Endothelial cell (in vitro differentiated cells): ENCODE measurements around the gene OSBPL3. TPM values are rescaled to one million over a fixed set of nuclear protein-coding genes. Genes with fewer than 3 reads are reported as not detected.

Source experiments
- DNase-seq: peaks from one replicate; pipeline ENCODE4 v3.0.0; 2021; ENCODE audit warnings: low spot score
- H3K27ac Mint-ChIP-seq: one replicate; pipeline ENCODE4 v1.8.0; 2021; ENCODE audit warnings: mixed read lengths, inconsistent platforms; ENCODE audit not compliant: unreplicated experiment
- H3K27me3 Mint-ChIP-seq: one replicate; pipeline ENCODE4 v1.8.0; 2021; ENCODE audit warnings: mild to moderate bottlenecking, moderate library complexity, mixed read lengths, inconsistent platforms; ENCODE audit not compliant: unreplicated experiment
- H3K36me3 Mint-ChIP-seq: one replicate; pipeline ENCODE4 v1.8.0; 2021; ENCODE audit warnings: mild to moderate bottlenecking, low read depth, mixed read lengths, inconsistent platforms; ENCODE audit not compliant: unreplicated experiment
- H3K4me1 Mint-ChIP-seq: one replicate; pipeline ENCODE4 v1.8.0; 2021; ENCODE audit warnings: mild to moderate bottlenecking, mixed read lengths, inconsistent platforms; ENCODE audit not compliant: unreplicated experiment
- H3K4me3 Mint-ChIP-seq: one replicate; pipeline ENCODE4 v1.8.0; 2021; ENCODE audit warnings: mild to moderate bottlenecking, mixed read lengths, inconsistent platforms; ENCODE audit not compliant: unreplicated experiment
- H3K9me3 Mint-ChIP-seq: one replicate; pipeline ENCODE4 v1.8.0; 2021; ENCODE audit warnings: mixed read lengths, inconsistent platforms; ENCODE audit not compliant: unreplicated experiment
- CTCF ChIP-seq: fragments of 200-600 bp; sonication (generic); IDR thresholded peaks from one replicate; pipeline ENCODE4 v1.5.0; 2021; ENCODE audit warnings: antibody characterized with exemption; ENCODE audit not compliant: unreplicated experiment
- total RNA-seq: library from RNA; stranded (reverse); fragmentation: NEBNext Ultra II Directional; extraction: Animal tissue kit (Norgen Biotek cat#: 25700); gene quantifications from one replicate; pipeline ENCODE4 v1.2.1, GENCODE V29; 2021; ENCODE audit not compliant: unreplicated experiment

The OSBPL3 gene
- total RNA-seq, 1 donor from 2014 or later: 3.1 TPM

- DNase-seq: no peak
- H3K27ac Mint-ChIP-seq: no peak overlapping the region
- H3K36me3 Mint-ChIP-seq: peaks cover 7% of the 10 kb centered on the region
- no peak for TF ChIP-seq CTCF
- H3K4me3 Mint-ChIP-seq: no peak overlapping the region
- peaks cover 1% of the 10 kb centered on the region for H3K27me3 Mint-ChIP-seq
- H3K9me3 Mint-ChIP-seq: peaks cover 5% of the 10 kb centered on the region
- H3K4me1 Mint-ChIP-seq: no peaks in the 10 kb centered on the region
These were observed 196.3 kb downstream of the OSBPL3 start for GRCh38 chr7:24783698-24784097.

DNA sequence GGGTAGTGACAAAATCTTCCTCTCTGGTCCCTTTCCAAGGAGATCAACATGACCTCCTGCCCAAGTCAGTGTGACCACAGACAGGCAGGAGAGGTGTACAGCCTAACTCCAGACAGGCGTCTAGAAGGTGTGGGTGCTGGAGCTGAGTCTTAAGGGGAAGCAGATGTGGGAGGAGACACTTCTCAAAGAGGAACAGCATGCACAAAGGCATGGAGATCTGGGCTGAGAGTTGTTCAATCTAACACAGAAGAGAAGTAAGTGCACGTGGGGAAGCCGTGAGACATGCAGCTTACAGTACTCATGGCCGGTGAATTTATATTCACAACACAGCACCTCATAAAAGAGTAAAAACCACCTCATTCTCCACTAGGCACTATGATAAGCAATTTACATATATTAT lies 198.9 kb downstream of the OSBPL3 start:
- Mint-ChIP-seq H3K9me3 (peaks cover 5% of the 10 kb centered on the region), H3K4me3 (no peak overlapping the region), H3K27ac (no peak overlapping the region), H3K27me3 (peaks cover 1% of the 10 kb centered on the region), H3K36me3 (peaks cover 7% of the 10 kb centered on the region), H3K4me1 (no peaks in the 10 kb centered on the region)
- no peak for TF ChIP-seq CTCF
- no peak for DNase-seq

DNA sequence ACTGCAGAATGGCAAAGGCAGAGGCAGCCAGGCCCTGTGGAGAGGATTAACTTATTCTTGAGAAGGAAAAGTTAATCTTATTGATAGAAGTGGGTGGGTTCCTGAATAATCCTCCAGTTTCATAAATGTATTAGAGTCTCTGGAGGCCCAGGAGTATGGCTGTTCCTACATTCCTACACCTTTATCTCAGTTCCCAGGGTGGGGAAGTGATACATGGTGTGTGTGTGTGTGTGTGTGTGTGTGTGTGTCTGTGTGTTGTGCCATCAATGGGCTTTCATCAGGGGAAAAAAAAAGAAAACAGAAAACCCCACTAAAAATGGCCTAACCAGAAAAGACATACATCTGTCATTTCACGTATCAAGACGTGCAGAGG lies 200.7 kb downstream of the OSBPL3 start:
- no peak overlapping the region for H3K4me3 Mint-ChIP-seq
- DNase-seq: no peak
- H3K4me1 Mint-ChIP-seq: no peaks in the 10 kb centered on the region
- TF ChIP-seq CTCF: no peak
- peaks cover 1% of the 10 kb centered on the region for H3K27me3 Mint-ChIP-seq
- H3K36me3 Mint-ChIP-seq: peaks cover 7% of the 10 kb centered on the region
- no peaks in the 10 kb centered on the region for H3K9me3 Mint-ChIP-seq
- no peak overlapping the region for H3K27ac Mint-ChIP-seq

- no peak overlapping the region for H3K27ac Mint-ChIP-seq
- H3K27me3 Mint-ChIP-seq: peaks cover 1% of the 10 kb centered on the region
- no peak overlapping the region for H3K4me3 Mint-ChIP-seq
- no peaks in the 10 kb centered on the region for H3K9me3 Mint-ChIP-seq
- no peaks in the 10 kb centered on the region for H3K4me1 Mint-ChIP-seq
- no peak for DNase-seq
- peaks cover 5% of the 10 kb centered on the region for H3K36me3 Mint-ChIP-seq
- no peak for TF ChIP-seq CTCF
These were observed 201.3 kb downstream of the OSBPL3 start for GRCh38 chr7:24778543-24779282.

GRCh38 chr7:24777806-24778205 lies 202.2 kb downstream of the OSBPL3 start:
- no peak for TF ChIP-seq CTCF
- H3K36me3 Mint-ChIP-seq: no peaks in the 10 kb centered on the region
- DNase-seq: no peak
- H3K27ac Mint-ChIP-seq: no peak overlapping the region
- H3K27me3 Mint-ChIP-seq: peaks cover 1% of the 10 kb centered on the region
- no peaks in the 10 kb centered on the region for H3K9me3 Mint-ChIP-seq
- H3K4me3 Mint-ChIP-seq: no peak overlapping the region
- no peaks in the 10 kb centered on the region for H3K4me1 Mint-ChIP-seq
